H1 (cell line): ENCODE measurements around the gene GPR18. TPM values are rescaled to one million over a fixed set of nuclear protein-coding genes. Genes with fewer than 3 reads are reported as not detected.

Source experiments
- CHD7 ChIP-seq: fragments of 300-600 bp; sonication (generic); IDR thresholded peaks from 2 replicates; pipeline ENCODE4 v1.7.1; 2012; ENCODE audit warnings: low read length, moderate library complexity, mild to moderate bottlenecking, inconsistent platforms; ENCODE audit not compliant: insufficient replicate concordance
- EGR1 ChIP-seq: IDR thresholded peaks from 2 replicates; pipeline ENCODE4 v1.6.1; 2011; ENCODE audit warnings: low read depth, low read length, borderline replicate concordance
- ZNF274 ChIP-seq: IDR thresholded peaks from 2 replicates; pipeline ENCODE4 v1.7.0; 2012; ENCODE audit warnings: low read length, borderline replicate concordance; ENCODE audit errors: extremely low read depth
- polyA plus RNA-seq, 7 experiments: library from polyadenylated mRNA; depleted of rRNA in 3 of 7; stranded (reverse) in 5 of 7; unstranded in 2 of 7; fragments of >200 nt in 5 of 7; fragments of 200-250 nt in 2 of 7; gene quantifications; 1 replicate in 5 of 7; 2 replicates in 1 of 7; 4 replicates in 1 of 7; pipeline versions ENCODE4 v1.2.1 to v1.2.3, GENCODE V29; 2011 to 2013; ENCODE audit warnings: missing spikeins in 2 of 7, mixed read lengths in 2 of 7
- total RNA-seq: library from RNA; stranded (reverse); fragmentation: NEBNext Ultra II Directional; extraction: Animal tissue kit (Norgen Biotek cat#: 25700); gene quantifications from 2 replicates; pipeline ENCODE4 v1.2.1, GENCODE V29; 2021

The GPR18 gene
- total and polyA plus RNA-seq, 2 of the 8 experiments (the other 6 are each of a cell fraction or from before 2014, with no cell fraction given) = not detected

- no peak for TF ChIP-seq CHD7
- no peak for TF ChIP-seq ZNF274
- TF ChIP-seq EGR1 = no peak
Measured at GRCh38 chr13:99226513-99226912, 31.7 kb downstream of the GPR18 start (continued).
